Measurements from ENCODE around the gene PGLYRP1. TPM values are rescaled to one million over a fixed set of nuclear protein-coding genes. Genes with fewer than 3 reads are reported as not detected.

The PGLYRP1 gene
- total RNA-seq, 2 experiments from 2014 or later: not detected

DNA sequence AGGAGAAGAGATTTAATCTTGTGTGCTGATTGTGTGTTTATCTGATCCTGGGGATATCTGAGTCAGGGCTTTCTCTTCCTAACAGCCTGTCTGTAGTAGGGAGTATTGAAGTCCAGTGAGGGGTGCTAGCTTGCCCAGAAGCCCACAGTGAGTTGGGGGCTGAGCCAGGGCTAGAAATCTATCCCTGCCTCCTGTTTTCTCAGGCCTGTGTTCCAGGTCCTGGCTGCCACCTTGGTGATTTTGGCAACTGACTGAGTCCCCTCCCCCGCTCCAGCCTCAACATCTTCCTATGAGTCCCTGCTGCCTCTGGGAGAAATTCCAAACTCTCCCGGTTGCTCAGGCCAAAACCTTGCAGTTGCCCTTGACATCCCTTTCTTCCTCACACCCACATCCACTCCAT is 41.5 kb downstream of the PGLYRP1 start:
- ATAC-seq (ENCODE audit: poor library complexity): no peak
- H3K27me3 Mint-ChIP-seq: peaks cover 56% of the 10 kb centered on the region
- no peaks in the 10 kb centered on the region for H3K36me3 Mint-ChIP-seq (ENCODE audit: low read depth)
- H3K9me3 Mint-ChIP-seq: peaks cover 2% of the 10 kb centered on the region
- peaks cover 2 to 6% of the 10 kb centered on the region in 2 experiments for H3K27me3 ChIP-seq (ENCODE audit: control insufficient read depth in 1 of 2, insufficient read depth in 2 of 2, low read length in 2 of 2)
- TF ChIP-seq, protein P1, sequence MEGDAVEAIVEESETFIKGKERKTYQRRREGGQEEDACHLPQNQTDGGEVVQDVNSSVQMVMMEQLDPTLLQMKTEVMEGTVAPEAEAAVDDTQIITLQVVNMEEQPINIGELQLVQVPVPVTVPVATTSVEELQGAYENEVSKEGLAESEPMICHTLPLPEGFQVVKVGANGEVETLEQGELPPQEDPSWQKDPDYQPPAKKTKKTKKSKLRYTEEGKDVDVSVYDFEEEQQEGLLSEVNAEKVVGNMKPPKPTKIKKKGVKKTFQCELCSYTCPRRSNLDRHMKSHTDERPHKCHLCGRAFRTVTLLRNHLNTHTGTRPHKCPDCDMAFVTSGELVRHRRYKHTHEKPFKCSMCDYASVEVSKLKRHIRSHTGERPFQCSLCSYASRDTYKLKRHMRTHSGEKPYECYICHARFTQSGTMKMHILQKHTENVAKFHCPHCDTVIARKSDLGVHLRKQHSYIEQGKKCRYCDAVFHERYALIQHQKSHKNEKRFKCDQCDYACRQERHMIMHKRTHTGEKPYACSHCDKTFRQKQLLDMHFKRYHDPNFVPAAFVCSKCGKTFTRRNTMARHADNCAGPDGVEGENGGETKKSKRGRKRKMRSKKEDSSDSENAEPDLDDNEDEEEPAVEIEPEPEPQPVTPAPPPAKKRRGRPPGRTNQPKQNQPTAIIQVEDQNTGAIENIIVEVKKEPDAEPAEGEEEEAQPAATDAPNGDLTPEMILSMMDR (IDR thresholded peaks at IDR 0.05): no peak
- H3K27ac ChIP-seq (ENCODE audit: low read depth in 1 of 2, low read length in 2 of 2): no peak overlapping the region
- ChIA-PET POLR2A (no interaction called here), CTCF (no interaction called here)
- H3K9me3 ChIP-seq (ENCODE audit: control insufficient read depth in 1 of 2, insufficient read depth in 1 of 2, low read length in 2 of 2): no peaks in the 10 kb centered on the region
- no peak overlapping the region for H3K27ac Mint-ChIP-seq
- no peaks in the 10 kb centered on the region for H3K4me1 ChIP-seq (ENCODE audit: insufficient read depth, low read length)
- H3K4me3 Mint-ChIP-seq: no peak overlapping the region
- no peak for DNase-seq
- intact Hi-C loops (cut with DNase I, micrococcal nuclease): no loop called here
- no peaks in the 10 kb centered on the region for H3K4me1 Mint-ChIP-seq (ENCODE audit: low read depth)
- no peak overlapping the region for H3K4me3 ChIP-seq (ENCODE audit: low read length)
- H3K36me3 ChIP-seq (ENCODE audit: insufficient read depth, low read length): no peaks in the 10 kb centered on the region

DNA sequence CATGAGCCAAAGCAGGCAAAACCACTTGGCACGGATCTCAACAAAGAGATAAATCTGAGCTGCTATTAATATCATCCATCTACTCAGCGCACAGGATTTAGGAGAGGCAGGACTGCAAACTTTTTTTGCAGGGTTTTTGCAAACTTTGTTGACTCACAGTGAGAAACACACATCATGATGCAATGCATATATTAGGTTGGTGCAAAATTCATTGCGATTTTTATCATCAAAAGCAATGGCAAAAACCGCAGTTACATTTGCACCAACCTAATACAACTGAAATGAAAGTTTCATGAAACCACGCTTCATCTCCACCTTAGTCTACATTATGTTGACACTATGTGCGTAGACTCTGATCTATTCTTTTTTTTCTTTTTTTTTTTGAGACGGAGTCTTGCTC is 44.7 kb downstream of the PGLYRP1 start:
- Mint-ChIP-seq H3K36me3 (ENCODE audit: low read depth) (no peaks in the 10 kb centered on the region), H3K9me3 (no peaks in the 10 kb centered on the region), H3K27ac (no peak overlapping the region), H3K27me3 (peaks cover 72% of the 10 kb centered on the region), H3K4me3 (no peak overlapping the region), H3K4me1 (ENCODE audit: low read depth) (no peaks in the 10 kb centered on the region)
- Histone ChIP-seq H3K4me1 (ENCODE audit: insufficient read depth, low read length) (peaks cover 6% of the 10 kb centered on the region), H3K36me3 (ENCODE audit: insufficient read depth, low read length) (no peaks in the 10 kb centered on the region), H3K4me3 (ENCODE audit: low read length) (no peak overlapping the region), H3K9me3 (ENCODE audit: control insufficient read depth in 1 of 2, insufficient read depth in 1 of 2, low read length in 2 of 2) (peaks cover 0 to 6% of the 10 kb centered on the region in 2 experiments), H3K27me3 (ENCODE audit: control insufficient read depth in 1 of 2, insufficient read depth in 2 of 2, low read length in 2 of 2) (peaks cover 25 to 30% of the 10 kb centered on the region in 2 experiments), H3K27ac (ENCODE audit: low read depth in 1 of 2, low read length in 2 of 2) (no peak overlapping the region)
- TF ChIP-seq, protein P1 (IDR thresholded peaks at IDR 0.05): no peak
- ChIA-PET POLR2A (no interaction called here), CTCF (no interaction called here)
- no peak for ATAC-seq (ENCODE audit: poor library complexity)
- intact Hi-C loops (cut with DNase I, micrococcal nuclease): no loop called here
- DNase-seq: no peak

DNA sequence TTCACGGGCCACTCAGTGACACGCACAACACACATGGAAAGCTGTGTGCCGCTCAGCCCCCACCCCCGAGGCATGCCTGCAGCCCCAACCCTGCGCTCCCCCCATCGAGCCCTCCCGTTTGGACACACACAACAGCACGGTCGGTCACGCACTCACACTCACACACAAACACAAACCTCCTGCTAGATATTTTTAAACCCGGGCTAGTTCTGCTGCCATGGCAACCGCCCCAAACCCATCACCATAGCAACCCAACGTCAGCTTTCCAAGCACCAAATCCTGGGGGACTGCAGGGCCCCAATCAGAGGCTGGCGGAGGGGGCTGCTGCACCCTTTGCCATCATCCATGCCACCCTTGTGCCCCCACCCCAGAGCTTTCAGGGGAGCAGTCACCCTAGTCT is 46.7 kb downstream of the PGLYRP1 start:
- Histone ChIP-seq H3K36me3 (ENCODE audit: insufficient read depth, low read length) (no peaks in the 10 kb centered on the region), H3K27me3 (ENCODE audit: control insufficient read depth in 1 of 2, insufficient read depth in 2 of 2, low read length in 2 of 2) (peaks cover 41 to 45% of the 10 kb centered on the region in 2 experiments), H3K9me3 (ENCODE audit: control insufficient read depth in 1 of 2, insufficient read depth in 1 of 2, low read length in 2 of 2) (peaks cover 0 to 6% of the 10 kb centered on the region in 2 experiments), H3K27ac (ENCODE audit: low read depth in 1 of 2, low read length in 2 of 2) (no peak overlapping the region), H3K4me3 (ENCODE audit: low read length) (no peak overlapping the region), H3K4me1 (ENCODE audit: insufficient read depth, low read length) (peaks cover 26% of the 10 kb centered on the region)
- no peaks in the 10 kb centered on the region for H3K9me3 Mint-ChIP-seq
- DNase-seq (peak in 1 of 14 experiments; percentile 21), ATAC-seq (ENCODE audit: poor library complexity) (no peak)
- no peaks in the 10 kb centered on the region for H3K36me3 Mint-ChIP-seq (ENCODE audit: low read depth)
- H3K27ac Mint-ChIP-seq: no peak overlapping the region
- H3K4me1 Mint-ChIP-seq (ENCODE audit: low read depth): peaks cover 14% of the 10 kb centered on the region
- peaks cover 75% of the 10 kb centered on the region for H3K27me3 Mint-ChIP-seq
- ChIA-PET CTCF (interaction anchor here (0.5 kb wide), 1 partner anchor 864 kb away, joined by 3 read pairs; no protein-coding TSS in a partner anchor), POLR2A (no interaction called here)
- TF ChIP-seq, protein P1 (IDR thresholded peaks at IDR 0.05): no peak
- no peak overlapping the region for H3K4me3 Mint-ChIP-seq
- intact Hi-C loops (cut with DNase I, micrococcal nuclease): no loop called here
